GM23248 (cell line): Measurements from ENCODE around the gene SLC6A20.

Experiments
- EZH2 ChIP-seq: fragments of 200-600 bp; sonication (generic); IDR thresholded peaks from 2 replicates; pipeline ENCODE4 v1.6.1; 2018; ENCODE audit warnings: antibody characterized with exemption, mild to moderate bottlenecking; ENCODE audit not compliant: insufficient read depth, poor library complexity, severe bottlenecking
- EZH2phosphoT487 ChIP-seq: fragments of 200-600 bp; sonication (generic); IDR thresholded peaks from 2 replicates; pipeline ENCODE4 v1.6.1; 2018; ENCODE audit warnings: antibody characterized with exemption, moderate library complexity, mild to moderate bottlenecking, low read depth; ENCODE audit not compliant: insufficient read depth

GRCh38 chr3:45792036-45792435, 4.3 kb downstream of the SLC6A20 start:
- no peak for TF ChIP-seq EZH2
- TF ChIP-seq EZH2phosphoT487: no peak
